Mesenchymal stem cell (in vitro differentiated cells and primary cell): Measurements from ENCODE around the gene SORBS2.

Experiments used
- DNase-seq: peaks from one replicate; pipeline ENCODE4 v3.0.0-alpha.2; 2013
- H2AFZ ChIP-seq: one replicate; pipeline ENCODE4 v1.6.1; 2013; ENCODE audit warnings: low read depth, mild to moderate bottlenecking, control low read depth, inconsistent platforms, low read length, moderate library complexity
- H2AK5ac ChIP-seq: 2 replicates; pipeline ENCODE4 v1.6.1; 2013; ENCODE audit warnings: low read length, moderate library complexity, mild to moderate bottlenecking, inconsistent platforms; ENCODE audit not compliant: severe bottlenecking
- H2BK120ac ChIP-seq: one replicate; pipeline ENCODE4 v1.6.1; 2013; ENCODE audit warnings: low read depth, mild to moderate bottlenecking, inconsistent platforms, low read length, moderate library complexity
- H2BK12ac ChIP-seq, 2 experiments: one replicate each; pipeline ENCODE4 v1.6.1; 2013; ENCODE audit warnings: inconsistent platforms in 2 of 2, low read length in 2 of 2, mild to moderate bottlenecking in 2 of 2, moderate library complexity in 2 of 2, control low read depth in 1 of 2
- H2BK15ac ChIP-seq: one replicate; pipeline ENCODE4 v1.6.1; 2013; ENCODE audit warnings: mild to moderate bottlenecking, low read depth, inconsistent platforms; ENCODE audit not compliant: poor library complexity, severe bottlenecking
- H2BK5ac ChIP-seq: 2 replicates; pipeline ENCODE4 v1.6.1; 2013; ENCODE audit warnings: low read depth, mild to moderate bottlenecking, low read length, control low read depth, inconsistent platforms; ENCODE audit not compliant: poor library complexity, severe bottlenecking
- H3K14ac ChIP-seq, 2 experiments: one replicate each; pipeline ENCODE4 v1.6.1; 2013; ENCODE audit warnings: inconsistent platforms in 2 of 2, low read length in 2 of 2, control low read depth in 1 of 2, mild to moderate bottlenecking in 1 of 2, moderate library complexity in 1 of 2
- H3K18ac ChIP-seq, 2 experiments: one replicate each; pipeline ENCODE4 v1.6.1; 2013; ENCODE audit warnings: inconsistent platforms in 2 of 2, low read length in 2 of 2, control low read depth in 1 of 2, low read depth in 1 of 2, mild to moderate bottlenecking in 1 of 2
- H3K23ac ChIP-seq, 2 experiments: one replicate each; pipeline ENCODE4 v1.6.1; 2013; ENCODE audit warnings: inconsistent platforms in 2 of 2, low read length in 2 of 2, mild to moderate bottlenecking in 2 of 2, moderate library complexity in 2 of 2, control low read depth in 1 of 2
- H3K27ac ChIP-seq: 2 replicates; pipeline ENCODE4 v1.5.1; 2013; ENCODE audit warnings: mild to moderate bottlenecking, moderate library complexity, low read length, control low read depth, inconsistent platforms; ENCODE audit not compliant: poor library complexity, severe bottlenecking
- H3K27me3 ChIP-seq, 2 experiments: 2 replicates each; pipeline versions ENCODE4 v1.6.1 to v1.7.0; 2013; ENCODE audit warnings: low read length in 2 of 2, mild to moderate bottlenecking in 2 of 2, moderate library complexity in 2 of 2, control low read depth in 1 of 2, inconsistent platforms in 1 of 2; ENCODE audit not compliant: control insufficient read depth in 1 of 2, insufficient read depth in 1 of 2
- H3K36me3 ChIP-seq, 2 experiments: 2 replicates each; pipeline versions ENCODE4 v1.6.1 to v1.7.0; 2013; ENCODE audit warnings: low read length in 2 of 2, control low read depth in 1 of 2, inconsistent platforms in 1 of 2, low read depth in 1 of 2, mild to moderate bottlenecking in 1 of 2; ENCODE audit not compliant: insufficient read depth in 2 of 2, control insufficient read depth in 1 of 2
- H3K4ac ChIP-seq, 2 experiments: one replicate each; pipeline ENCODE4 v1.6.1; 2013; ENCODE audit warnings: inconsistent platforms in 2 of 2, low read length in 2 of 2, mild to moderate bottlenecking in 2 of 2, moderate library complexity in 2 of 2, control low read depth in 1 of 2, low read depth in 1 of 2
- H3K4me1 ChIP-seq: 2 replicates; pipeline ENCODE4 v1.6.1; 2013; ENCODE audit warnings: low read depth, low read length, control low read depth; ENCODE audit not compliant: control insufficient read depth, insufficient read depth
- H3K4me2 ChIP-seq: 2 replicates; pipeline ENCODE4 v1.6.1; 2013; ENCODE audit warnings: low read length, mild to moderate bottlenecking, inconsistent platforms; ENCODE audit not compliant: poor library complexity, severe bottlenecking
- H3K4me3 ChIP-seq, 2 experiments: 2 replicates each; pipeline versions ENCODE4 v1.5.1 to v1.7.0; 2013; ENCODE audit warnings: low read length in 2 of 2, mild to moderate bottlenecking in 2 of 2, control low read depth in 1 of 2, low read depth in 1 of 2; ENCODE audit not compliant: insufficient read depth in 1 of 2
- H3K79me1 ChIP-seq: replicated peaks from 2 replicates; pipeline ENCODE4 v1.6.1; 2013; ENCODE audit warnings: mild to moderate bottlenecking, control low read depth, low read length, inconsistent platforms; ENCODE audit not compliant: poor library complexity, severe bottlenecking
- H3K9ac ChIP-seq: 2 replicates; pipeline ENCODE4 v1.7.0; 2013; ENCODE audit warnings: mild to moderate bottlenecking, low read length, moderate library complexity
- H3K9me3 ChIP-seq: 2 replicates; pipeline ENCODE4 v1.7.0; 2013; ENCODE audit warnings: mild to moderate bottlenecking, low read length; ENCODE audit not compliant: control insufficient read depth
- H4K8ac ChIP-seq: one replicate; pipeline ENCODE4 v1.6.1; 2013; ENCODE audit warnings: inconsistent platforms, mild to moderate bottlenecking, low read length, moderate library complexity
- H4K91ac ChIP-seq: one replicate; pipeline ENCODE4 v1.6.1; 2013; ENCODE audit warnings: mild to moderate bottlenecking, low read length, inconsistent platforms
- WGBS: methylation state at CpG from one replicate; pipeline ENCODE4 v1.1.7; 2013; ENCODE audit warnings: mixed read lengths; 5-methylcytosine and 5-hydroxymethylcytosine counted together

Gene SORBS2

DNA sequence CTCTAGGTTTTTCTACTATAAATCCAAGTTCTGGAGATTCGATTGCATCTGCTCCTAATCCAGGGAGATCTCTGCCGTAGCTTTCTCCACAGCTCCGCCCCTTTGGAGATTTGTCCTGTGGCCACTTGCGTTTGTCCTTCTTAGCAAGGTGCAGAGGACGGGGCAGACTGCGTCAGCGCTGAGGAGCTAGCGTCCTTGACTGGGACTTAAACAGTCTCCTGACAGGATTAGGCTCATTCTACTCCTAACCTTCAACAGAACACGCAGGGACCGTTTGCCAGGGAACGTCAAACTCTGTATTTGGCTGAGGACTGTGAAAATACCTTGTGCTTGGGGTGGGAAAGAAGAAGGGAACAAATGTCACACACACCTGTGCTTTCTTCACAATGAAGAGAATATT is 38.6 kb downstream of the SORBS2 start:
- H3K9me3 ChIP-seq: peaks cover 4% of the 10 kb centered on the region
- WGBS: 76% methylated on average over 8 of the region's 11 CpGs
- no peak overlapping the region for H3K18ac ChIP-seq
- H3K23ac ChIP-seq: no peak overlapping the region
- H3K27ac ChIP-seq: no peak overlapping the region
- H3K27me3 ChIP-seq: no peaks in the 10 kb centered on the region
- no peak overlapping the region for H2AFZ ChIP-seq
- no peak overlapping the region for H2BK5ac ChIP-seq
- DNase-seq: no peak
- peak overlapping the region; percentile 7 for H2AK5ac ChIP-seq
- H3K4me3 ChIP-seq: peak overlapping the region in 1 of 2 experiments; percentile 66
- H3K79me1 ChIP-seq: peaks cover 5% of the 10 kb centered on the region
- H3K4ac ChIP-seq: peak overlapping the region in 1 of 2 experiments; percentile 24
- peak overlapping the region in 1 of 2 experiments; percentile 32 for H2BK12ac ChIP-seq
- H2BK15ac ChIP-seq: no peak overlapping the region
- H4K91ac ChIP-seq: peak overlapping the region; percentile 61
- peak overlapping the region; percentile 85 for H3K9ac ChIP-seq
- no peak overlapping the region for H3K14ac ChIP-seq
- peak overlapping the region; percentile 17 for H4K8ac ChIP-seq
- no peak overlapping the region for H3K4me2 ChIP-seq
- H3K4me1 ChIP-seq: peaks cover 6% of the 10 kb centered on the region
- no peak overlapping the region for H2BK120ac ChIP-seq
- H3K36me3 ChIP-seq: no peaks in the 10 kb centered on the region

DNA sequence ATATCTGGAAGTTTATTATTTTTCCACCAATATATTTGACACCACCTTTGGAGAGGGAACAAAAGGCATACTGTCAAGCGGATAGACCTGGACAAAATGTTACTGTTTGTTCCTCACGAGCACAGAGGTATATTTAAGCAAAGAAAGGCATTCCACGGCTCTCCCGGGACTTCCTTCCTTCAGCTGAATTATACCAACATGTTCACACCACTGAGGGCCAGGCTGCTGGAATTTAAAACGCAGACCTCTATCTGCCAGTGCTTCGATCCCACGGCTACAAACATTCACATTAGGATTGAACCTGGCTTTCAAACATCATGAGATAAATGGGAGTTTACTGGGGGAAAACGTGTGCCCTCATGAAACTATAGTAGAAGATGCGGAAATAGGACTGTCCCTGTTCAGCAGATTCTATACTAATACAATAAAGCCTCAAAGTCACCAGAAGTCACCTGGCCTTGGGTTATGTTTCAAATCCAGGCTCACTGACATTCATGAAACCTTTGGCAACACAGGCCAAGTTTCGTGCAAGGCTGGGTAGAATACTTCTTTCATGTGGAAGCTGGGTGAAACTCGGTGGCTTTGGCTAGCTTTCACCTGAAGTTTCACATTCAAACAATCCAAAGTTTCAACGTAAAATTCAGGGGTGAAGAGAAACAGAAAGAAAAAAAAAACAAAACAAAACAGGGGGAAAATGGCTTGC is 39.5 kb downstream of the SORBS2 start:
- Histone ChIP-seq H3K9me3 (peaks cover 4% of the 10 kb centered on the region), H2AK5ac (no peak overlapping the region), H3K18ac (no peak overlapping the region), H3K36me3 (no peaks in the 10 kb centered on the region), H3K27ac (no peak overlapping the region), H2BK15ac (no peak overlapping the region), H3K4me2 (no peak overlapping the region), H3K14ac (no peak overlapping the region), H4K8ac (no peak overlapping the region), H3K23ac (no peak overlapping the region), H3K79me1 (peaks cover 6% of the 10 kb centered on the region), H3K27me3 (no peaks in the 10 kb centered on the region), H2BK120ac (no peak overlapping the region), H2BK5ac (no peak overlapping the region), H3K4ac (no peak overlapping the region), H3K4me1 (peaks cover 6% of the 10 kb centered on the region), H3K9ac (no peak overlapping the region), H3K4me3 (no peak overlapping the region), H4K91ac (no peak overlapping the region), H2AFZ (no peak overlapping the region), H2BK12ac (no peak overlapping the region)
- DNase-seq: no peak
- WGBS: 82% methylated on average over 12 of the region's 12 CpGs

DNA sequence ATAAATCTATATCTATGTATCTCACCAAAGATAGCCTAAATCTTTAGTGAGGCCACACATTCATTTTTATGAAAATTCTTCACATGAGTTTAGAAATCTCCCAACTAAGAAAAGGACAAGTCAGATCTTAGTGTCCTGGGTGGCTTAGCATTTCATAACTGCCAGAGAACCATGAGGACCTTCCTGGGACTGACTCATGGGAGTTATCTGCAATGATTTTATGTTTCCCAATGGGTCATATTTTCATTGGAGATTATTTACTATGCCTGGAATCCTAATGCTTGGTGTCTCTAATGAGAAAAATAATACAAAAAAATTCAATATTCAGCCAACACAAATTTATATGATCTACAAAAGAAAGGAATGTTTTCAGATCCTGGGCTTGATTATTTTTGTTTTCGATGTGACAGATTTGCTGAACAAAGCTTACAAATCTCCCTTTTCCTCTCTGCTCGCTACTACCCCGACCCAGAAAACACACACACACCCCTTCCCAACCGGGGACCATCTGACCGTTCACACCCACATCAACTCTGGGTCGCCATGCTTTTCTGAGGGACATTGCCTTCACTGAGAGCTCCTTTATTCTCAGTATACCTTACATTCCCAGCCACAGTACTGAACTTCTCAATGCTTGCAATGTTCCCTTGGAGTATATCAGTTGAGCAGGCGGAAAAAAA is 40.1 kb downstream of the SORBS2 start:
- Histone ChIP-seq H3K27ac (no peak overlapping the region), H3K36me3 (no peaks in the 10 kb centered on the region), H2BK12ac (no peak overlapping the region), H3K23ac (no peak overlapping the region), H3K79me1 (peaks cover 7% of the 10 kb centered on the region), H3K9ac (no peak overlapping the region), H3K4me2 (no peak overlapping the region), H2AFZ (no peak overlapping the region), H3K9me3 (peaks cover 4% of the 10 kb centered on the region), H3K4me3 (no peak overlapping the region), H3K4me1 (peaks cover 6% of the 10 kb centered on the region), H2BK120ac (no peak overlapping the region), H3K4ac (no peak overlapping the region), H4K91ac (no peak overlapping the region), H3K18ac (peak overlapping the region in 1 of 2 experiments; percentile 73), H2BK15ac (no peak overlapping the region), H3K27me3 (no peaks in the 10 kb centered on the region), H4K8ac (no peak overlapping the region), H2BK5ac (no peak overlapping the region), H3K14ac (no peak overlapping the region), H2AK5ac (no peak overlapping the region)
- DNase-seq: no peak
- WGBS: 93% methylated on average over 7 of the region's 7 CpGs

DNA sequence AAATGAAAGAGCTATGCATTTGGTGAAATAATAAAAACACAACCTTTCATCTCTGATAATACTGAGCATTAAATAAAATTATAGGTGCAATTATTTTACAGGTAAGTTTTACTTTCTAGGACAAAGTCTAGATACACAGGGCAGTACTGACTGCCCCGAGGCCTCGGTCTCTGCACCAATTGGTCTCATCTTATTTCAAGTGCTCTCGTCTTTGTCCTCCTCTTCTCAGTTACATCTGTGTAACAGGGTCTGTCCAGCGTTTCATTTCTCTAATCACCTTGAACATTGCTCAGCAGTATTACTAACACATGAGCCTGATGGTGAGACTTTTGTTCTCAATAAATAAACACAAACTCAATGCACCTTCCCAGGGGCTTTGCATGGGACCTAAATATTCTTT is 44.5 kb downstream of the SORBS2 start:
- H3K4me1 ChIP-seq: peaks cover 2% of the 10 kb centered on the region
- H4K8ac ChIP-seq: no peak overlapping the region
- H3K27ac ChIP-seq: no peak overlapping the region
- no peak overlapping the region for H4K91ac ChIP-seq
- no peaks in the 10 kb centered on the region for H3K27me3 ChIP-seq
- no peak overlapping the region for H2BK15ac ChIP-seq
- H2AK5ac ChIP-seq: no peak overlapping the region
- peaks cover 7% of the 10 kb centered on the region for H3K79me1 ChIP-seq
- H3K4me3 ChIP-seq: no peak overlapping the region
- H2BK5ac ChIP-seq: no peak overlapping the region
- DNase-seq: no peak
- no peak overlapping the region for H2BK120ac ChIP-seq
- no peak overlapping the region for H2BK12ac ChIP-seq
- no peak overlapping the region for H3K9ac ChIP-seq
- no peak overlapping the region for H3K23ac ChIP-seq
- peaks cover 4% of the 10 kb centered on the region for H3K9me3 ChIP-seq
- no peak overlapping the region for H3K14ac ChIP-seq
- H3K4me2 ChIP-seq: no peak overlapping the region
- no peaks in the 10 kb centered on the region for H3K36me3 ChIP-seq
- WGBS: 99% methylated on average over 4 of the region's 4 CpGs
- H3K18ac ChIP-seq: no peak overlapping the region
- no peak overlapping the region for H2AFZ ChIP-seq
- H3K4ac ChIP-seq: no peak overlapping the region
